ENCODE data around the gene PLCG1. TPM values are rescaled to one million over a fixed set of nuclear protein-coding genes. Genes with fewer than 3 reads are reported as not detected.

The PLCG1 gene
- total and polyA plus RNA-seq, 2 donors (not counting 3 experiments of a cell fraction or from before 2014, with no cell fraction given) = 164 to 224 TPM

DNA sequence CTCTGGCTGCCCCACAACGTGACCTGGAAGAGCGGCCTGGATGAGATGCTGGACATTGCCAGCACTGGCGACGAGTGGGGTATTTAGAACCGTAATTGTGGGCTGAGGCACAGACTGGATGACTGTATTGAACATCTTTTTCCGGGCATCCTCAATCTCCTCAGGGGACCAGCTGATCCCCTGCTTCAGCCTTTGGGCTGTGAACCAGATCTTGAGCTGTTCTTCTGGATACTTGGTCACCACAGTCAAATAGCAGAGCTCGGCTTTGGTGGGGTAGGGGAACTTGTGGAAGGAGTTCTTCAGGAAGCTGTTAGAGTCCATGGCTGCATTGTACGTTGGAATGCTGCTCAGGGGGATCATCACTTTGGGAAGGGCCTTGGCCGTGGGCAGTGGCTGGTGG, 66.3 kb downstream of the PLCG1 start:
- dilution Hi-C loops (cut with MboI; ENCODE audit: extremely low pct_ligation_motif_present, low sequenced_read_pairs) = no loop called here
- BruUV-seq (replicated peaks) = no TSS peak
- Histone ChIP-seq H3K36me3 (ENCODE audit: control insufficient read depth in 2 of 2, extremely low read depth in 1 of 2, insufficient read depth in 2 of 2, low read length in 2 of 2) (no peaks in the 10 kb centered on the region), H3K79me2 (ENCODE audit: control insufficient read depth, insufficient read depth, low read length) (no peaks in the 10 kb centered on the region), H2AFZ (ENCODE audit: low read depth, low read length) (no peak overlapping the region), H3K9me3 (replicated peaks; ENCODE audit: control insufficient read depth, insufficient read depth, low read length) (no peaks in the 10 kb centered on the region), H3K9ac (replicated peaks; ENCODE audit: extremely low read depth, insufficient read depth, low read length) (no peak overlapping the region), H3K4me2 (ENCODE audit: insufficient read depth, low read length) (no peak overlapping the region), H3K9me1 (replicated peaks; ENCODE audit: control insufficient read depth, extremely low read depth, insufficient read depth, low read length) (no peaks in the 10 kb centered on the region), H4K20me1 (replicated peaks; ENCODE audit: control insufficient read depth, extremely low read depth, insufficient read depth, low read length) (no peaks in the 10 kb centered on the region), H3K27ac (ENCODE audit: insufficient read depth, low read depth, low read length) (no peak overlapping the region), H3K4me1 (ENCODE audit: control insufficient read depth, extremely low read depth, insufficient read depth, low read length) (peaks cover 18% of the 10 kb centered on the region), H3K27me3 (ENCODE audit: control insufficient read depth in 2 of 2, insufficient read depth in 2 of 2, low read length in 2 of 2) (no peaks in the 10 kb centered on the region), H3K4me3 (replicated peaks in 1 of 3; ENCODE audit: insufficient read depth in 1 of 3, low read depth in 1 of 3, low read length in 3 of 3) (no peak overlapping the region)
- DNase-seq (ENCODE audit: low read depth, low spot score) (no peak), FAIRE-seq (no peak)
- ChIA-PET CTCF (no interaction called here), POLR2A (no interaction called here)
- TF ChIP-seq, protein P1, sequence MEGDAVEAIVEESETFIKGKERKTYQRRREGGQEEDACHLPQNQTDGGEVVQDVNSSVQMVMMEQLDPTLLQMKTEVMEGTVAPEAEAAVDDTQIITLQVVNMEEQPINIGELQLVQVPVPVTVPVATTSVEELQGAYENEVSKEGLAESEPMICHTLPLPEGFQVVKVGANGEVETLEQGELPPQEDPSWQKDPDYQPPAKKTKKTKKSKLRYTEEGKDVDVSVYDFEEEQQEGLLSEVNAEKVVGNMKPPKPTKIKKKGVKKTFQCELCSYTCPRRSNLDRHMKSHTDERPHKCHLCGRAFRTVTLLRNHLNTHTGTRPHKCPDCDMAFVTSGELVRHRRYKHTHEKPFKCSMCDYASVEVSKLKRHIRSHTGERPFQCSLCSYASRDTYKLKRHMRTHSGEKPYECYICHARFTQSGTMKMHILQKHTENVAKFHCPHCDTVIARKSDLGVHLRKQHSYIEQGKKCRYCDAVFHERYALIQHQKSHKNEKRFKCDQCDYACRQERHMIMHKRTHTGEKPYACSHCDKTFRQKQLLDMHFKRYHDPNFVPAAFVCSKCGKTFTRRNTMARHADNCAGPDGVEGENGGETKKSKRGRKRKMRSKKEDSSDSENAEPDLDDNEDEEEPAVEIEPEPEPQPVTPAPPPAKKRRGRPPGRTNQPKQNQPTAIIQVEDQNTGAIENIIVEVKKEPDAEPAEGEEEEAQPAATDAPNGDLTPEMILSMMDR (IDR thresholded peaks at IDR 0.05; ENCODE audit: extremely low read depth in 1 of 2, insufficient read depth in 1 of 2, low read depth in 1 of 2, low read length in 2 of 2) = no peak
- TF ChIP-seq FOS (IDR thresholded peaks at IDR 0.05; ENCODE audit: borderline replicate concordance, insufficient read depth, low read length) (no peak), MAX (IDR thresholded peaks at IDR 0.05; ENCODE audit: insufficient read depth, insufficient read length) (no peak), EZH2 (IDR thresholded peaks at IDR 0.05; ENCODE audit: borderline replicate concordance, low read depth, low read length, severe bottlenecking) (no peak)
- intact Hi-C loops (cut with micrococcal nuclease) = no loop called here

Data from endothelial cell of umbilical vein (primary cell).